Peyer's patch (tissue), 4 donors: Measurements from ENCODE around the gene BMP6. TPM values are rescaled to one million over a fixed set of nuclear protein-coding genes. Genes with fewer than 3 reads are reported as not detected.

Experiments used
- DNase-seq, 3 donors: peaks; one replicate each; pipeline ENCODE4 v3.0.0-alpha.2; 2017 to 2019
- H3K27ac ChIP-seq, 4 donors: fragments of 200-600 bp; sonication (generic); one replicate each; pipeline ENCODE4 v1.5.1; 2016 to 2019
- H3K27me3 ChIP-seq, 2 donors: fragments of 200-600 bp; sonication (generic); one replicate each; pipeline ENCODE4 v1.5.1; 2019
- H3K36me3 ChIP-seq, 3 donors: fragments of 200-600 bp; sonication (generic); one replicate each; pipeline ENCODE4 v1.5.1; 2016 to 2019
- H3K4me1 ChIP-seq, 4 donors: fragments of 200-600 bp; sonication (generic); one replicate each; pipeline ENCODE4 v1.5.1; 2016 to 2019
- H3K4me3 ChIP-seq, 4 donors: fragments of 200-600 bp; sonication (generic); 1 replicate in 3 of 4; 2 replicates in 1 of 4; pipeline ENCODE4 v1.5.1; 2016 to 2019; ENCODE audit warnings: mild to moderate bottlenecking in 1 of 4
- H3K9me3 ChIP-seq, 4 donors: fragments of 200-600 bp; sonication (generic); one replicate each; pipeline ENCODE4 v1.5.1; 2016 to 2019; ENCODE audit warnings: mild to moderate bottlenecking in 1 of 4
- CTCF ChIP-seq, 6 experiments: fragments of 450-650 bp in 4 of 6; fragments of 200-600 bp in 2 of 6; sonication (generic) in 1 of 6; IDR thresholded peaks; one replicate each; pipeline ENCODE4 v1.5.1; 2017 to 2019; ENCODE audit warnings: antibody characterized with exemption in 6 of 6, mild to moderate bottlenecking in 3 of 6, moderate library complexity in 1 of 6
- POLR2A ChIP-seq, 2 donors: fragments of 450-650 bp; IDR thresholded peaks; one replicate each; pipeline ENCODE4 v1.5.1; 2017; ENCODE audit warnings: antibody characterized with exemption in 2 of 2, mild to moderate bottlenecking in 2 of 2, moderate library complexity in 2 of 2
- total RNA-seq, 4 donors: library from RNA; depleted of rRNA; stranded (reverse); fragments of >200 nt; gene quantifications; one replicate each; pipeline ENCODE4 v1.1.0, GENCODE V29; 2016

BMP6 gene
- total RNA-seq, 4 donors from 2014 or later: 0.88 to 3.6 (median 2.2) TPM

DNA sequence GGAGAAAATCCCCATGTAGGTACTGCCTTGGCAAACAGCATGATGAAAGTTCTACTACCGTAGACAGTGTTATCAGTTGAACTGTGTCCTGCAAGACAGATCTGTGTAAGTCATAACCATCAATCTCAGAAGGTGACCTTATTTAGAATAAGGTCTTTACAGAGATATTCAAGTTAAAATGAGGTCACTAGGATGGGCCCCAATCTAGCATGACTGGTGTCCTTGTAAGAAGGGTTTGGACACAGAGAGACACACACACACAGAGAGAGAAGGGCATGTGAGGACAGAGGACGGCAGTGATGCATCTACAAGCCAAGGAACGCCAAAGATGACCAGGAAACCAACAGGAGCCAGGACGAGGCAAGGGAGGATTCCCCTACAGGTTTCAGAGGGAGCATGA is 175.9 kb downstream of the BMP6 start:
- peaks cover 0 to 7% (median 0%) of the 10 kb centered on the region in 4 donors for H3K4me1 ChIP-seq
- no peaks in the 10 kb centered on the region for H3K27me3 ChIP-seq
- no peak for DNase-seq
- H3K9me3 ChIP-seq: no peaks in the 10 kb centered on the region
- TF ChIP-seq POLR2A (IDR thresholded peaks at IDR 0.05) (no peak), CTCF (IDR thresholded peaks at IDR 0.05) (no peak)
- no peak overlapping the region for H3K27ac ChIP-seq
- H3K4me3 ChIP-seq: no peak overlapping the region
- H3K36me3 ChIP-seq: peaks cover 0 to 60% (median 0%) of the 10 kb centered on the region in 3 donors

DNA sequence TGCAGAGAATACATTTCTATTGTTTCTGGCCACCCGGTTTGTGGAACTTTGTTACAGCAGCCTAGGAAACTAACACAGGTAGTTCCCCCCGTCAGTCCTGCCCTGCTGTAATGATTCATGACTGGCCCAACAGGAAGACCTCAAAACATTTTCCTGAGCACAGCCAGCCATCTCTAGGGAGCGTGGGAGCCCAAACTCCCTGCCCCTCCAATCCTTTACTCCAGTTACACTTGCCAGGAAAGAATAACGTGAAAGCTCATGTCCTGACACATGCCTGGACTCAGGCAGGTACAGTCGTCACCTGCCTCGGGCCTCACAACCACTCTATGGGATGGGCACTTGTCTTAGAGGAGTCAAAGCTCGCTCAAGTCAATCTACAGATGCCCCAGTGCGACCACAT is 176.3 kb downstream of the BMP6 start:
- no peak overlapping the region for H3K27ac ChIP-seq
- peaks cover 0 to 56% (median 0%) of the 10 kb centered on the region in 3 donors for H3K36me3 ChIP-seq
- no peaks in the 10 kb centered on the region for H3K9me3 ChIP-seq
- no peak for TF ChIP-seq POLR2A (IDR thresholded peaks at IDR 0.05)
- no peak for TF ChIP-seq CTCF (IDR thresholded peaks at IDR 0.05)
- no peak for DNase-seq
- no peaks in the 10 kb centered on the region for H3K27me3 ChIP-seq
- H3K4me3 ChIP-seq: no peak overlapping the region
- peaks cover 0 to 9% (median 0%) of the 10 kb centered on the region in 4 donors for H3K4me1 ChIP-seq

- Histone ChIP-seq H3K4me3 (no peak overlapping the region), H3K27ac (no peak overlapping the region), H3K27me3 (no peaks in the 10 kb centered on the region), H3K4me1 (peaks cover 0 to 13% (median 0%) of the 10 kb centered on the region in 4 donors), H3K9me3 (no peaks in the 10 kb centered on the region), H3K36me3 (peaks cover 0 to 50% (median 0%) of the 10 kb centered on the region in 3 donors)
- TF ChIP-seq POLR2A (IDR thresholded peaks at IDR 0.05) (no peak), CTCF (IDR thresholded peaks at IDR 0.05) (no peak)
- DNase-seq: no peak
Observed at GRCh38 chr6:7902867-7903266, 177.0 kb downstream of the BMP6 start.

- peaks cover 0 to 15% (median 0%) of the 10 kb centered on the region in 4 donors for H3K4me1 ChIP-seq
- no peak overlapping the region for H3K27ac ChIP-seq
- no peak for TF ChIP-seq POLR2A (IDR thresholded peaks at IDR 0.05)
- TF ChIP-seq CTCF (IDR thresholded peaks at IDR 0.05): no peak
- H3K4me3 ChIP-seq: no peak overlapping the region
- H3K27me3 ChIP-seq: no peaks in the 10 kb centered on the region
- H3K9me3 ChIP-seq: no peaks in the 10 kb centered on the region
- no peak for DNase-seq
- peaks cover 0 to 42% (median 0%) of the 10 kb centered on the region in 3 donors for H3K36me3 ChIP-seq
Observed at GRCh38 chr6:7903673-7904072, 177.8 kb downstream of the BMP6 start.

- TF ChIP-seq CTCF (IDR thresholded peaks at IDR 0.05) (no peak), POLR2A (IDR thresholded peaks at IDR 0.05) (no peak)
- no peaks in the 10 kb centered on the region for H3K27me3 ChIP-seq
- H3K4me1 ChIP-seq: peaks cover 0 to 26% (median 8%) of the 10 kb centered on the region in 4 donors
- H3K27ac ChIP-seq: no peak overlapping the region
- no peak overlapping the region for H3K4me3 ChIP-seq
- no peaks in the 10 kb centered on the region for H3K9me3 ChIP-seq
- DNase-seq: no peak
- peaks cover 0 to 33% (median 0%) of the 10 kb centered on the region in 3 donors for H3K36me3 ChIP-seq
Observed at GRCh38 chr6:7904654-7905319, 178.9 kb downstream of the BMP6 start.
